ENCODE measurements around the gene MRPL53. TPM values are rescaled to one million over a fixed set of nuclear protein-coding genes. Genes with fewer than 3 reads are reported as not detected.

MRPL53 gene
- total and polyA plus RNA-seq, 2 of the 13 experiments (the other 11 are each of a cell fraction or from before 2014, with no cell fraction given), result 34.3 to 51.9 TPM

GRCh38 chr2:74424139-74424992 lies 48.1 kb downstream of the MRPL53 start (continued):
- TF ChIP-seq POGK (CRISPR knock-in tag; conservative IDR thresholded peaks at IDR 0.05) (no peak), ZNF883 (CRISPR knock-in tag; IDR thresholded peaks at IDR 0.05; ENCODE audit: not compliant biosample characterization) (peak; percentile 6), FLYWCH1 (CRISPR knock-in tag; IDR thresholded peaks at IDR 0.05) (0 out of 2 replicates have a peak, but pooled peaks have one; percentile 60), LCORL (IDR thresholded peaks at IDR 0.05) (no peak), LCORL (CRISPR knock-in tag; IDR thresholded peaks at IDR 0.05) (peak; percentile 47), AGO2 (optimal IDR thresholded peaks at IDR 0.05; ENCODE audit: low read depth, low read length) (peak; percentile 50), SIX1 (CRISPR knock-in tag; IDR thresholded peaks at IDR 0.05; ENCODE audit: borderline replicate concordance) (no peak), HMGA1 (CRISPR knock-in tag; conservative IDR thresholded peaks at IDR 0.05) (no peak), ZKSCAN8 (CRISPR knock-in tag; IDR thresholded peaks at IDR 0.05; ENCODE audit: borderline replicate concordance) (no peak), SETDB1 (CRISPR knock-in tag; IDR thresholded peaks at IDR 0.05; ENCODE audit: borderline replicate concordance) (0 out of 2 replicates have a peak, but pooled peaks have one; percentile 52), REXO4 (CRISPR knock-in tag; IDR thresholded peaks at IDR 0.05; ENCODE audit: borderline replicate concordance) (no peak), IRF2 (CRISPR knock-in tag; IDR thresholded peaks at IDR 0.05) (peak; percentile 4; the same call in 1 of the 2 replicates), ZNF672 (CRISPR knock-in tag; IDR thresholded peaks at IDR 0.05) (no peak), MTF1 (CRISPR knock-in tag; IDR thresholded peaks at IDR 0.05) (no peak), FOSL2 (CRISPR knock-in tag; IDR thresholded peaks at IDR 0.05) (peak; percentile 55; the same call in 1 of the 2 replicates), ZSCAN25 (CRISPR knock-in tag; IDR thresholded peaks at IDR 0.05) (peak; percentile 55; the same call in 1 of the 2 replicates), KMT2A (CRISPR knock-in tag; IDR thresholded peaks at IDR 0.05) (0 out of 2 replicates have a peak, but pooled peaks have one; percentile 46), ZNF274 (CRISPR knock-in tag; IDR thresholded peaks at IDR 0.05) (no peak), TAF1 (CRISPR knock-in tag; IDR thresholded peaks at IDR 0.05) (peak; percentile 33; the same call in 1 of the 2 replicates), ZNF577 (CRISPR knock-in tag; IDR thresholded peaks at IDR 0.05; ENCODE audit: borderline replicate concordance, low read depth) (no peak), ONECUT2 (CRISPR knock-in tag; IDR thresholded peaks at IDR 0.05) (no peak), ZSCAN30 (CRISPR knock-in tag; IDR thresholded peaks at IDR 0.05) (no peak), ZNF496 (CRISPR knock-in tag; IDR thresholded peaks at IDR 0.05; ENCODE audit: insufficient replicate concordance) (no peak), KLF11 (CRISPR knock-in tag; IDR thresholded peaks at IDR 0.05) (no peak), TERF1 (CRISPR knock-in tag; IDR thresholded peaks at IDR 0.05) (no peak), EP300 (IDR thresholded peaks at IDR 0.05; ENCODE audit: low read depth in 2 of 2, low read length in 2 of 2) (no peak), EP300 (CRISPR knock-in tag; IDR thresholded peaks at IDR 0.05; ENCODE audit: borderline replicate concordance) (no peak), POLR2A (IDR thresholded peaks at IDR 0.05; ENCODE audit: insufficient read depth in 1 of 2, low read depth in 2 of 2, low read length in 2 of 2) (peak; percentile 32 to 66; a peak in 2 of 4 replicates), SRSF4 (IDR thresholded peaks at IDR 0.05; ENCODE audit: low read depth, low read length, poor library complexity, severe bottlenecking) (peak; percentile 68), ZEB1 (IDR thresholded peaks at IDR 0.05; ENCODE audit: insufficient replicate concordance, low read depth) (no peak)

All from HepG2 (cell line).